Central memory CD4-positive, alpha-beta T cell (primary cell): ENCODE measurements around the gene ZNF160.
"Not testable (repeated sequence)": the region's sequence is repeated elsewhere in the genome, so short reads cannot be mapped to it uniquely, and the experiment has no call there.

Experiments used
- DNase-seq: peaks from one replicate; pipeline ENCODE4 v3.0.0; 2022
- total RNA-seq, 3 experiments: gene quantifications; one replicate each; lab custom pipeline; 2026; lab: John Stamatoyannopoulos, UW

Gene ZNF160
- total RNA-seq, result 22.3 to 74.9 (median 43.2) reads per million in 3 experiments

DNA sequence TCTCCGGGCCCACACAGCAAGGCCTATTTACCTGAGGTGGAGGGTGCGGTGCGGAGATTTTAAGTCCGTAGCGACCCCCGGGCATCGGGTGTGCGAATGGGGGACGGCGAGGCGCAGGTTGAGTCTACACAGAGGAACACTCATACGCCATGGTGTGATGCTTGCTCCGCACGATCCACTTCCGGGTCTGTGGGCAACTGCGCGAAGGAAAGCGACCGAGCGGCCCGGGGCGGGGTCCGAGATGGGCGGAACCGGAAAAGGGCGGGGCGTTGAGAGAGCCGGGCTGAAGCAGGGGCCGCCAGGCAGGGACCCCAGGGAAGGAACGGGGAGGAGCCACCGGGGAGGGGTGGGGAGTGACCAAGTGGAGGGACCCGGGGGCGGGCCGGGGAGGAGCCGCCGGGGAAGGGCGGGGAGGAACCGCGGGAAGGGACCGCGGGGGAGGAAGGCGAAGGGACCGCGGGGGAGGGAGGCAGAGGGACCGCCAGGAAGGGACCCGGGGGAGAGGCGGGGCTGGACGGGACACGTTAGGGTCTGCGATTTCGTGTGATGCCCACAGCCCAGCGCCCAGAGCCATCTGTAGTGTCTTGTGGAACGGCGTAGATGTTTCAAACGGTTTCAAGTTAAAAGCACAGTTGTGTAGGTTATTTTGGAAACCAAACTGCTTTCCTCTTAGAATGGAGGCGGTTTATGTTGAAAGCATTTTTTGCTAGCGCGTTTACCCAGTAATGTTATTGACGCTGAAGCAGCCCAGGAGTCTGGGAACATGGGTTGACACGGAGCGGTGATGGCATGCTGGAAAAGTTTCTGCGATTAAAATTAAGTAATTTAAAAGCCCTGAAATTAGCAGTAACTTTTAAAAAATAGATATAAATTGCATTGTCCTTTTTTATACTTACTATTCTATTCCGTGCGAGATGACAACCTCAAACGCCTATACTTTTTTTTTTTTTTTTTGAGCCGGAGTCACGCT, at the start of gene ZNF160:
ZNF160 (minus strand) TSS at position 189 of the 970 bp plus-strand sequence. CDS start 17,146 bp downstream, outside the sequence.
- DNase-seq, result peak; percentile 95

DNA sequence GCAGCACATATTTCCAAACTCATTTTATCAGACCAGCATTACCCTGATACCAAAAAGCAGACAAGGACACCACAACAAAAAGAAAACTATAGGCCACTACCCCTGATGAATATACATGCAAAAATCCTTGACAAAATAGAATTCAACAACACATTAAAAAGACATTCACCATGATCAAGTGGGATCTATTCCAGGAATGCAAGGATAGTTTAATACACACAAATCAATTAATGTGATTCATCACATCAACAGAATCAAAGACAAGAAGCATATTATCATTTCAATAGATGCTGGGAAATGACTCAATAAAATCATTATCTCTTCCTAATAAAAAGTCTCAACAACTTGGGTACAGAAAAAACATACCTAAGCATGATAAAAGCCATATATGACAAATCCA, 44.4 kb upstream of the ZNF160 start:
- DNase-seq, result no peak

DNA sequence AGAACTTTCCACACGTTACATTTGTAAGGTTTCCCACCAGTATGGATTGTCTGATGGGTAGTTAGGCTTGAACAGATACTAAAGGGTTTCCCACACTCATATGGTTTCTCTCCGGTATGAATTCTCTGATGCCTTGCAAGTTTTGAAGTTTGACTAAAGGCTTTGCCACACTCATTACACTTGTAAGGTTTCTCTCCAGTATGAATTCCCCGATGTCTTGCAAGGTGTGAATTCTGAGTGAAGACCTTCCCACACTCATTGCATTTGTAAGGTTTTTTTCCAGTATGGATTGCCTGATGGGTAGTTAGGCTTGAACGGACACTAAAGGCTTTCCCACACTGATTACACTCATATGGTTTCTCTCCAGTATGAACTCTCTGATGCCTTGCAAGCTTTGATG, 37.1 kb upstream of the ZNF160 start:
- no peak for DNase-seq

DNA sequence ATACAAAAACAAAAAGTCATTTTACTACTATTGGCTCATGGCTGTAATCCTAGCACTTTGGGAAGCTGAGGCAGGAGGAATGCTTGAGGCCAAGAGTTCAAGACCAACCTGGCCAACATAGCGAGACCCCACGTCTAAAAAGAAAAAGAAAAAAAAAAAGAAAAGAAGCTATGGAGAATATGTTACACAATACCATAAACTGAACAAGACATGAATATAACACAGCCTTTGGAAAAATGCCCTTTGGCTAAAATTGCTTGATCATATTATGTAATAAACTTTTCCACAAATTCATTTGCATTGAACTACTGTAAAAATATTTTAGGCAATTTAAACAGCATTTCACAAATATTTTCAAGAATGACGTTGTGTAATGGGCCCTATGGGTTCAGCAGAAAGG, 33.2 kb upstream of the ZNF160 start:
- no peak for DNase-seq

DNA sequence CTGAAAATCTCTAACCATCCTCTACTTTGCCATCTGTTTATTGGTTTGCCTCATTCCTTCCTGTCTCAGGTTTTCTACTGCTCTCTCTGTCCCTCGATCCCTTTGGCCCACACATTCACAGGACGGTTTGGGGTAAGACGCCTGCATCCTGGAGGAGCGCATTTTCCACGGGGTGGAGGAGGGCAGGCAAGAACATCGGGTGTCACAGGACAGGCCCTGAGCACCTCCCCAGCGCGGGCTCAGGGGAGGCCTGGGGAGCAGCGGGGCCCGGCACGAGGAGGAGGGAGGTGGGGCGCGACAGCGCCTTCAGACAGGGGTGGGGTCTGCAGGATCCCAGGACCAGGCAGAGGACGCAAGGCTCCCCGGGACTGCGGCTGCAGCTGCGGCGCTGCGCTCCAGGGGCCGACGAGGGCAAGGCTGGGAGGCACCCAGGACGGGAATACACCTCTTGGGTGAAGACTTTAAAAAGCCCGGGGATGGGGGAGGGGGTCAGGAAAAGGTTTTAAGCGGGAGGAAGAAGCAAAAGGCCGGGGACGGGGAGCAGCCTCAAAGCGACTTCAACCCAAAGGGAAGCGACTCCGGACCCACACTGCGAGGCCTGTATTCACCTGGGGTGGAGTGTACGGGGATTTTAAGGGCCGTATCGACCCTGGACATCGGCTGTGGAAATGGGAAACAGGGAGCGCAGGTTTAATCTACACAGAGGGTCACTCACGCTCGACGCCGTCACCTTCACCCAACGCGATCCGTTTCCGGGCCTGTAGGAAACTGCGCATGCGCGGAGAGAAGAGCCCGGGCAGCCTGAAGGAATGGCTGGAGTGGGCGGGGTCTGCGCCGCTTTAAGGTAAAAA, 29.1 kb upstream of the ZNF160 start, which contains the start of gene ZNF415:
ZNF415 (minus strand) TSS at position 770 of the 851 bp plus-strand sequence. CDS start 10,234 bp downstream, outside the sequence.
- peak; percentile 16 for DNase-seq

DNA sequence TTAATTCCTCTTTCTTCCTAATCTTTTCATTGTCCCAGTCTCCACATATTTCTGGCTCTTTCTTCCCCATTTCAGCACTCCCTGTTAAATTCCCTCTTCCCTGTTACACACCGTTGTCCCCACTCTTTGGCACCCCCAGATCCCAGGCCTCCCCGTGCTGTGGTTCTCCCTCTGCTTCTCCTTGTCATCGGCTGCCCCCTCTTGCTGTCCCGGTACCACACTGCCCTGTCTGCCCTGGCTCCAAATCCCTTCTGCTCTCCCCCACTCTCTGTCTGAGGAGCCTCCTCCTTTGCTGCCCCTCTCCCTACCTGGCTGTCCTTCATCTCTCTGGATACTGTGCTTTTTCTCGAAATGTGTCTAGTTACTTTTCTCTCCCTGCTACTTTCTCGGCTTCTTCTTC, 28.5 kb upstream of the ZNF160 start:
- no peak for DNase-seq

DNA sequence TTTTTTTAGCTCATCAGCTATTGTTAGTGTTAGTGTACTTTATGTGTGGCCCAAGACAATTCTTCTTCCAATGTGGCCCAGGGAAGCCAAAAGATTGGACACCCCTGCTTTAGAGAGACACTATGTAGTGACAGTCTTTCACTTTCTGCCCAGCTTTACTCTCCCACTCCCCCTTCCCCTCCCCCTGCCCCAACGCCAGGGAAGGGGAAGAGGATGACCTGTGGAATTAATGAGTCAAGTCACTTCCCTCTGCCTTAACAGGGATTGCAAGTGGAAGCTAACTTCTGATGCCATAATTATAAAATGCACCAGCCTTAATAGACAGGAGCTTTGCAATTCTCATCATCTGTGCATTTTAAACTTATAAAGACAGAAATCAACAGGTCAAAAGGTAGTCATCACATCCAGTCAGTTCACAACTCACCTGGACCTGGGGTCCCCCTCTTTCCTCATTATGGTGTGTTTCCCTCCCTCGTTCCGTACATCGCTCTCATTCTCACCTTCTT, 27.9 kb upstream of the ZNF160 start:
- DNase-seq, result no peak

DNA sequence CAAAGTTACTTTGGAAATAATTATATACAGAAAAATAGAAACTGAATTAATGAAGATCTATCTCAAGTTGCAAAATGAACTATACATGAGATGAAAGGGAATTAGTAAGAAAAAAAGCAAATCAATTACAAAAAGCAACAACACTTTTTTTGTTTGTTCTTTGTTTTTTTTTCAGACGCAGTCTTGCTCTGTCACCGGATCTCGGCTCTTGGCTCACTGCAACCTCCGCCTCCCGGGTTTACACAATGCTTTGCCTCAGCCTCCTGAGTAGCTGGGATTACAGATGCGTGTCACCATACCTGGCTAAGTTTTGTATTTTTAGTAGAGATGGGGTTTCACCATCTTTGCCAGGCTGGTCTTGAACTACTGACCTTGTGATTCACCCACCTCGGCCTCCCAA, 27.3 kb upstream of the ZNF160 start:
- no peak for DNase-seq

DNA sequence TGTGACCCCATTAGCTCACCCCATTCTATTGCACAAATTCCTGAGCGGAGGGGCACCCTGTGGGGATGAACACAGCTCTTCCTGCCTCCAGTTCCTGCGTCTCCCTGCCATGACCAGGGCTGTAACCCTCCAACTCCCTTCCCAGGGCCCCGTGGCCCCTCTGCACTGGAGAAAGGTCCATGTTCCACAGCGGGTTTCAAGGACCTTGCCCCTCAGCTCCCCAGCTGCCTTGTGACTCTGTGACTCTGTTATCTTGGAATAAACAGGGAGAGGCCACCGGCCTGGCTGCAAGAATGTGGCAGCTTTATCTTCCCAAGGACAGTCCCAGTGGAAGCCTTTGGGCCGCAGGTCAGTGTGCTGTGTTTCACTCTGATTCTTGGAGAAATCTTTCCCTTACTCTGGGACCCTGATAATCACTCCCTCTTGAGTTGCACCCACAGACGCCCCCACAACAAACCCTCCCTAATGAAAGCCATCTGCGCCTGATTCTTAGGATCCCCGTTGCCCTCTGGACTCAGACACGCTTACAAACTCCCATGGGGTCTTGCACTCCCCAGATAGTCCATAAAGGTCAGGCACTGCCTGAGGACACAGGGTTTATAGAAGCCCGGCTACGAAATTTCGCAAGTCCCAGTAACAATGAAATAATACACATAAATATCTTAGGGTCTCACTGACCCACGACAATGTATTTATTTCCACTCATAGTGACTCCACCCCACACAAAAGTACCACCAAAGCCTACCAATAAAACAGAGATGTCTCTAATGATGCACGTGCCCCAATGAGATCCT, 23.7 kb upstream of the ZNF160 start:
- DNase-seq, result not testable (repeated sequence)

DNA sequence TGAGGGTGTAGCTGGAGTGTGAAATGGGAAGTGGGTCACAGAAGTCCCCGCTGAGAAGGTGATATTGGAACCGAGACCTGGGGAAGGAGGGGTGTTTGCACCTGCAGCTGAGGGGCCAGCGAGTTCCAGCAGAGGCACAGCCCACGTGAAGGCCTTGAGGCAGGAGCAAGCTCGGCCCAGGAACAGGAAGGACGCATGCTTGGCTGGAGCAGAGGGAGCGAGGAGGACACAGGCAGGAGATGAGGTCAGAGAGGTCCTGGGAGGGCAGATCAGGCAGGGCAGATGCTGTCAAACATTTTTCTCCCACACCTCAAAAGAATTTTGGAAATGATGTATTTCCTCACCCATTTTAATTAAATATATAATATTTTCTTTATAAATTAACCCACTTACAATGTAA, 20.2 kb upstream of the ZNF160 start:
- DNase-seq, result no peak

DNA sequence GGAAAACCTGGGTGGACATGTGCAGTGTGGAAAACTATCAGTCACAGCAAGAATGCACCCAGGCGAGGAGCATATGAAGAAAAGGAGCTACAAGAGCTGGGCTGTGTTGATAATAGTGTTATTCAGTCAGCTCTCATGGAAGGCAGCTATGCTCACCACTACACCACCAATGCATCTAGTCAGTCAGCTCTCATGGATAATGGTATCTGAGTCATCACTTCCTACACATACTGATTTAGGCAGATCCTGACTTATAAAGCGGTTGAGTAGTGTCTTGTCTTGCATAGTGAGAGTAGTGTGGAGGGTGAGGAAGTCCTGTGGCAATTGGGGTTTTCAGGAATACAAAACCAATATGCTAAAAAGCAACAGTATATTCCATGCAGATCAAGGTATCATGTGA, 9.1 kb upstream of the ZNF160 start:
- DNase-seq, result no peak

DNA sequence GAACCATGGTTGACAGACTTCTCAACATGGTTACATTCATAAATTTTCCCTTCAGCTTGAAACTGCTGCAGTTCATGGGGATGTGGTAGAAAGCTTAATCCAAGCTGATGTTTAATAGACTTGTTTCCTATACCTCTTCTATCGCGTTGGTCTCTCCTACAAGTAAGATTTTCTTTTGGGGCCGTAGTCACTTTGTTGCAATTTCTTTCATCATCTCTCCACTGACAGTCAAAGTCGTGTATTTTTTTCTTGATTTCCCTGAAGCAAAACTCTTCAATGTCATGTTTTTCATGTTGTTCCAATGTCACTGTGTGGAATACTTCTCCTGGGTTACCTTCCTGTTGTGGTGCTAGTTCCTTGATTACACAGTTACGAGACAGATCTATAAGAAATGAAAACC, 6.3 kb upstream of the ZNF160 start:
- no peak for DNase-seq

DNA sequence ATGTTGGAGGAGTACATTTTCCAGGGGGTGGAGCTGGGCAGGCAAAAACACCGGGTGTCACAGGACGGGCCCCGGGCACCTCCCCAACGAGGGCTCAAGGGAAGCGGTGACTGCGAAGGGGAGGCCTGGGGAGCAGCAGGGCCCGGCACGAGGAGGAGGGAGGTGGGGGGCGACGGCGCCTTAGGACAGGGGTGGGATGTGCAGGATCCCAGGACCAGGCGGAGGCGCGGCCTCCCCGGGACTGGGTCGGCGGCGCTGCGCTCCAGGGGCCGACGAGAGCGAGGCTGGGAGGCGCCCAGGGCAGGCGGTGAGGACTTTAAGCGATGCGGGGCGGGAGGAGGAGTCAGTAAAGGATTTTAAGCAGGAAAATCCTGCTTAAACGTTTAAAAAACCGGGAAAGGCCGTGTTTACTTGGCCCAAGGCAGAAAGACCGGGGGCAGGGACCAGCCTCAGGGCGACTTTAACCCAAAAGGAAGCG, 427 bp downstream of the ZNF160 start:
- DNase-seq, result peak; percentile 17

DNA sequence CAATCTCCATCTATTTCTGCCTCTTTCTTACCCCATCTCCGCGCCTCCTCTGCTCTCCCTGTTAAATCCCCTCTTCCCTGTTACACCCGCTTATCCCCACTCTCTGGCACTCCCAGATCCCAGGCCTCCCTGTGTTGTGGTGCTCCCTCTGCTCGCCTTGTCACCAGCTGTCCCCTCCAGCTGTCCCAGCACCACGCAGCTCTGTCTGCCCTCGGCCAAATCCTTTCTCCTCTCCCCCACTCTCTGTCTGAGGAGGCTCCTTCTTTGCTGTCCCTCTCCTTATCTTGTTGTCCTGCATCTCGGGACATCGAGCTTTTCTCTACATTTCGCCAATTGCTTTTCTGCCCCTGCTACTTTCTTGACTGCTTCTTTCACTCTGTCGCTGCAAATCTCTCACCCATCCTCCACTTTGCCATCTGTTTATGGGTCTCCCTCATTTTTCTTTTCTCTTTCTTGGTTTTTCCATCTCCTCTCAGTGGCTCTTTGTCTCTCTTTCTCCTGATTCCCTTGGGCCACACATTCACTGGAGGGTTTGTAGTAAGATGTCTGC, 941 bp downstream of the ZNF160 start:
- no peak for DNase-seq

DNA sequence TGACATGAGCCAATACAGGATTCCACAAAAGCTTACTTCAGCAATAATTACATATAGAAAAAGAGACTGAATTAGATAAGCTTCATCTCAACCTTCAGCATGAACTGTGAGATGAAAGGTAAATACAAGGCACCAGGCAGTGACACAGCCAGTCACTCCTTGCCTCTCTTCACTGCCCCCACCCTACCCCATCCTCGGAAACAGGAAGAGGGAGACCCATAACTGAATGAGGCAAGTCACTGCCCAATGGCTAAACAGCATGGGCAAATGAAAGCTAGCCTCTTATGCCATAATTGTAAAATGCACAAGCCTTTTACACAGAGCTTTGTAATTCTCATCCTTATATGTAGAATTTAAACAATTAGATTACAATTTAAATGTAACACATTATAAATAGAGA, 1.7 kb downstream of the ZNF160 start:
- DNase-seq, result no peak

DNA sequence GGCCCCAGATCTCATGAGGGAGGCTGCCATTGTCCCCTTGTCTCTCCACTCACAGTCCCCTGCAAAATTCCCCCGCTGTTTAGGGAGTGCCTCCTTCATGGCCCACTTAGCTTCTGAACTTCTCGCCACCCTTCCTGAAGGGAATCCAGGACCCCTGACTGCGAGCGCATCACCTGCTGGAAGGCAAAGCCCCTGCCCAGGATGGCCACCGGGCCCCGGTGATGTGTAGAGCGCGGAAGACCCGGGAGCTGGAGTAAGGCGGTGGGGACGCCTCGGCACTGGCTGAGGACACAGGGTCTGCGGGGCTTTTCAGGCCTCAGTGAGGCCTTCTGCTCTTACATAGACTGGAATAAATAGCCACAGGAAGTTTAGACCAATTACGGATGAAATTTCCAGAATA, 4.7 kb downstream of the ZNF160 start:
- not testable (repeated sequence) for DNase-seq

DNA sequence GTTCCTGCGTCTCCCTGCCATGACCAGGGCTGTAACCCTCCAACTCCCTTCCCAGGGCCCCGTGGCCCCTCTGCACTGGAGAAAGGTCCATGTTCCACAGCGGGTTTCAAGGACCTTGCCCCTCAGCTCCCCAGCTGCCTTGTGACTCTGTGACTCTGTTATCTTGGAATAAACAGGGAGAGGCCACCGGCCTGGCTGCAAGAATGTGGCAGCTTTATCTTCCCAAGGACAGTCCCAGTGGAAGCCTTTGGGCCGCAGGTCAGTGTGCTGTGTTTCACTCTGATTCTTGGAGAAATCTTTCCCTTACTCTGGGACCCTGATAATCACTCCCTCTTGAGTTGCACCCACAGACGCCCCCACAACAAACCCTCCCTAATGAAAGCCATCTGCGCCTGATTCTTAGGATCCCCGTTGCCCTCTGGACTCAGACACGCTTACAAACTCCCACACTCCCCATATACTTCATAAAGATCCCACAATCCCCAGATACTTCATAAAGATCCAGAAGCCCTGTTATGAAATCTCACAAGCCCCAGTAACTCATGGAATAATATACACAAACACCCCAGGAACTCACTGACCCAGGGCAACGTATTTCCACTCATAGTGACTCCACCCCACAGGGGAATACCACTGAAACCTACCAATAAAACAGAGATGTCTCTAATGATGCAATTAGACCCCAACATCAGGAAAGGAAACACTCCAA, 6.1 kb downstream of the ZNF160 start:
- not testable (repeated sequence) for DNase-seq

DNA sequence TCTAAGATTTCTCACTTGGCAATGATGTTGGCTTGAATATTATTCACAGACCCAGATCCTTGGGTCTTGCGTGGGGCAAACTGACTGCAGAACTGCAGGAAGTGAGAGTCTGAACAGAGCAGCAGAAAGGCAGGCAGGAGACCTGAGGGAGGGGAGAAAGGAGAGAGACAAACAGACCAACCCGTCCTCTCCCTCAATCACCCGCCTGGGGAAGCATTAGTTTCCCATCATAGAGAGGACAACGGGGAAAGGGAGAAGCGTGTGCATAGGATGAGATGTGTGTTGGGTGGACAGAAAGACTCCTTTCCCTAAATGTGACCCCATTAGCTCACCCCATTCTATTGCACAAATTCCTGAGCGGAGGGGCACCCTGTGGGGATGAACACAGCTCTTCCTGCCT, 6.6 kb downstream of the ZNF160 start:
- not testable (repeated sequence) for DNase-seq

DNA sequence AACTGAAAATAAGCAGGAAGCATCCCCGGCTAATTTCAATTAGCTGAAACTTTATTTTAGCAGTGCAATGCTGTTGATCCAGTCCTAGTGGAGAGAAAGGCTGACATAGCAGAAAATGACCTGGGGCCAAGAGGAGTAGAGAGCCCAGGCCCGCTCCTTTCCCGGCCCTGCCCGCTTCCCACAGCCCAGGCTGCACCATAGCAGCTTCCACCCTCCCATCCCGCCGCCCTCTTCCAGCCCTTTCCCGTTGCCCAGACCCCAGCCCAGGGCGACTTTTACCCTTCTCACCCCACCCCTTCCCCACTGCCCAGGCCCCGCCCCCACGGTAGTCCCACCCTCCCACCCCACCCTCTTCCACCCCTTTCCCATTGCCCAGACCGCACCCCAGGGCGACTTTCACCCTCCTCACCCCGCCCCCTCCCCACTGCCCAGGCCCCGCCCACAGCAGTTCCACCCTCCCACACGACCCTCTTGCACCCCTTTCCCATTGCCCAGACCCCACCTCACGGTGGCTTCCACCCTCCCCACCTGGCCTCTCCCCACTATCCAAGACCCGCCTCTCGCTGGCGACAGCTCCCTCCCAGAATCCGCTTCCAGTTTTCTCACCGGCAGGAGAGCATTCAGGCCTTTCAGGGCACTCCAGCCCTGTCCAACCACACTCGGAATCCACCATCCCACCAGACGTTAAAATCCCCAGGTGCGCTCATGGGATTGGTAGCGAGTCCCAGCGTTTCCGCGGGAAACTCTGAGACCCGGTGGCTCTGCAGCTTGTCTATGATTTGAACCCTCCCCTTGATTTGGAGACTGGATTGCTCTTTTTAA, 8.3 kb downstream of the ZNF160 start:
- DNase-seq, result no peak

DNA sequence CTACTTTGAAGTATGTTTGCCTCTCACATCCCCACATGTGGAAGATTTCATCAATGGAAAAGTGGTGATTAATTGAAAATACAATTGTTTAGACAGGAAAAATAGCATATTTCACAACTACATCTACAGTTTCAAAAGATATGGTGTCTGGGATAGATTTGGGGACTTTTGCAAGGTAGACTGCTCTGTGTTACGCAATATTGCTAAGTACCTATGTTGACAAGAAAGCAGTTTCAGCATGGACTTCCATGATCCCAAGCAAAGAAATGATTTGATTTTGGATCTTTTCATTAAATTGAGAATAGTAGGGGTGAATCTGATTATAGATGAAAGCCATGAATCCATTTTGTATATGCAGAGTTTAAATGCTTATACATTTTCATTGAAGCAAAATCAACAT, 10.5 kb downstream of the ZNF160 start:
- no peak for DNase-seq
